HepG2 (cell line): ENCODE data around the gene MTFR1L. TPM values are rescaled to one million over a fixed set of nuclear protein-coding genes. Genes with fewer than 3 reads are reported as not detected.

Source experiments
- AGO1 ChIP-seq: fragments of 200-400 bp; formaldehyde crosslinking; IDR thresholded peaks from 2 replicates; pipeline ENCODE4 v1.6.1; 2017; ENCODE audit warnings: mild to moderate bottlenecking, low read depth, low read length, moderate library complexity; ENCODE audit not compliant: poor library complexity, severe bottlenecking
- EHMT2 ChIP-seq: fragments of 200-600 bp; sonication (generic); IDR thresholded peaks from 2 replicates; pipeline ENCODE4 v1.7.0; 2017; ENCODE audit warnings: antibody characterized with exemption, low read depth, low read length, borderline replicate concordance
- ELF3 ChIP-seq: IDR thresholded peaks from 2 replicates; pipeline ENCODE4 v1.6.1; 2016; ENCODE audit warnings: missing genetic modification reagents, missing compliant biosample characterization
- EP300 ChIP-seq, 3 experiments: sonication (generic) in 1 of 3; formaldehyde crosslinking in 1 of 3; IDR thresholded peaks; 2 replicates each; pipeline versions ENCODE4 v1.5.1 to v1.6.1; 2011 to 2020; ENCODE audit warnings: low read depth in 2 of 3, low read length in 2 of 3, borderline replicate concordance in 1 of 3, improper control_type of control experiment in 1 of 3, mild to moderate bottlenecking in 1 of 3, missing genetic modification reagents in 1 of 3, moderate library complexity in 1 of 3
- GATA4 ChIP-seq: sonication (generic); IDR thresholded peaks from 2 replicates; pipeline ENCODE4 v1.6.1; 2016; ENCODE audit warnings: antibody characterized with exemption, low read depth, borderline replicate concordance
- HDAC2 ChIP-seq: sonication (generic); formaldehyde crosslinking; IDR thresholded peaks from 2 replicates; pipeline ENCODE4 v1.4.0; 2020; ENCODE audit warnings: missing genetic modification reagents
- HMG20A ChIP-seq: IDR thresholded peaks from 2 replicates; pipeline ENCODE4 v1.6.1; 2016; ENCODE audit warnings: borderline replicate concordance
- PITX1 ChIP-seq: sonication (generic); formaldehyde crosslinking; IDR thresholded peaks from 2 replicates; pipeline ENCODE4 v1.5.1; 2020; ENCODE audit warnings: mild to moderate bottlenecking, missing genetic modification reagents
- RFX1 ChIP-seq: fragments of 450-650 bp; IDR thresholded peaks from 2 replicates; pipeline ENCODE4 v1.6.1; 2017
- SAP130 ChIP-seq: IDR thresholded peaks from 2 replicates; pipeline ENCODE4 v1.6.1; 2016; ENCODE audit warnings: low read depth
- ZKSCAN8 ChIP-seq: IDR thresholded peaks from 2 replicates; pipeline ENCODE4 v1.6.1; 2016; ENCODE audit warnings: borderline replicate concordance, missing genetic modification reagents, missing compliant biosample characterization
- ZNF234 ChIP-seq: sonication (generic); formaldehyde crosslinking; conservative IDR thresholded peaks from 2 replicates; pipeline ENCODE4 v1.5.1; 2020; ENCODE audit warnings: mild to moderate bottlenecking, missing genetic modification reagents
- ZNF772 ChIP-seq: sonication (generic); formaldehyde crosslinking; IDR thresholded peaks from 2 replicates; pipeline ENCODE4 v1.5.0; 2020; ENCODE audit warnings: mild to moderate bottlenecking, missing genetic modification reagents
- ZNF879 ChIP-seq: sonication (generic); formaldehyde crosslinking; IDR thresholded peaks from 2 replicates; pipeline ENCODE4 v1.8.1; 2023; ENCODE audit warnings: missing genetic modification reagents
- ZSCAN9 ChIP-seq: IDR thresholded peaks from 2 replicates; pipeline ENCODE4 v1.6.1; 2016; ENCODE audit warnings: borderline replicate concordance
- polyA plus RNA-seq, 8 experiments: library from polyadenylated mRNA; depleted of rRNA in 3 of 8; stranded (reverse) in 7 of 8; unstranded in 1 of 8; fragments of >200 nt; fragmentation: Illumina TruSeq in 4 of 8; extraction: Trizol in 4 of 8; gene quantifications; 2 replicates each; pipeline versions ENCODE4 v1.2.1 to v1.2.3, GENCODE V29; 2011 to 2016; ENCODE audit warnings: low read depth in 4 of 8, missing spikeins in 1 of 8, mixed read lengths in 1 of 8; ENCODE audit not compliant: insufficient read depth in 1 of 8
- total RNA-seq, 5 experiments: library from RNA; depleted of rRNA; stranded (reverse); fragments of >200 nt; fragmentation: Illumina TruSeq; extraction: Trizol; gene quantifications; 2 replicates each; pipeline ENCODE4 v1.2.3, GENCODE V29; 2016; ENCODE audit warnings: low read depth in 1 of 5
- TF ChIP-seq, protein P1 (sequence below): IDR thresholded peaks from 2 replicates; pipeline ENCODE4 v1.6.1; 2018; ENCODE audit warnings: missing genetic modification reagents, mild to moderate bottlenecking, missing compliant biosample characterization
- TF ChIP-seq, protein P2 (sequence below): sonication (generic); formaldehyde crosslinking; IDR thresholded peaks from 2 replicates; pipeline ENCODE4 v1.4.0; 2020; ENCODE audit warnings: missing genetic modification reagents, borderline replicate concordance
- TF ChIP-seq, protein P3 (sequence below): sonication (generic); formaldehyde crosslinking; IDR thresholded peaks from 2 replicates; pipeline ENCODE4 v1.4.0; 2020; ENCODE audit warnings: mild to moderate bottlenecking, missing genetic modification reagents, borderline replicate concordance
- TF ChIP-seq, protein P4 (sequence below): sonication (generic); formaldehyde crosslinking; IDR thresholded peaks from 2 replicates; pipeline ENCODE4 v1.8.1; 2023; ENCODE audit warnings: missing genetic modification reagents, inconsistent platforms, borderline replicate concordance
- TF ChIP-seq, protein P5 (sequence below): IDR thresholded peaks from 2 replicates; pipeline ENCODE4 v1.6.1; 2016; ENCODE audit warnings: missing compliant biosample characterization, missing genetic modification reagents, borderline replicate concordance
- TF ChIP-seq, protein P6 (sequence below): sonication (generic); formaldehyde crosslinking; IDR thresholded peaks from 2 replicates; pipeline ENCODE4 v1.4.0; 2020; ENCODE audit warnings: missing genetic modification reagents

The MTFR1L gene
- total and polyA plus RNA-seq, 2 of the 13 experiments (the other 11 are each of a cell fraction or from before 2014, with no cell fraction given): 38.0 to 55.7 TPM

DNA sequence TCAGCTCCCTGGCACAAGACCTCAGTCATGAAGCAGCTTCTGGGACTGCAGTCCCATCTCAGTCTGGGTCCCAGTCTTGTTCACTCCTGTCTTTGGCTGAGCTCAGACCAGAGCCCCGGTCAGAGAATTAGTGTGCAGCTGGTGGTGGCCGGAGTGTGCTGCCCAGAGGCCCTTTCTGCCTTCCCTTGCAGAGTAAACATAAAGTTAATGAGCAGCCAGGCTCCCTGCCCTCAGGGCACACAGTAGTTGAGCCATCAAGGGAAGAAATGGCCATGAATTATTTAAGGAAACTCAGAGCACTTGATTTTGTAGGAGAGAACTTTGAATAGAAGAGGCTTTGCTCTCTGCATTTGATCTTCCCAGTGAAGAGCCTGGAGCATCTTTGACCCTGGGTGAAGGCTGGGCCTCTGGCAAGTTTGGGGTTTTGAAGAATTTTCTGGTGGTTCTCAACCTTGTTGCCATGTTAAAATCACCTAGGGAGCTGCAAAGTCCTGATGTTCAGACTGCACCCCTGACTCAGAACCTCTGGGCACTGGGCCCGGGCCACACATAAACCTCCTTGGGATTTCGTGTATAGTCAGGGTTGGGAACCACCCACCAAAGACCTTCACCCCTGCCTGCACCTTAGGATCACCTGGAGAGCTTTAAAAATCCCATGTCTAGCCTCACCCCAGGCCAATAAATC lies 46.2 kb upstream of the MTFR1L start (continued):
- TF ChIP-seq ZNF234 (CRISPR knock-in tag) (no peak), ZNF772 (CRISPR knock-in tag) (0 out of 2 replicates have a peak, but pooled peaks have one; percentile 36), GATA4 (no peak), ZSCAN9 (no peak), EHMT2 (no peak), ZKSCAN8 (CRISPR knock-in tag) (no peak), HMG20A (CRISPR knock-in tag) (peak; percentile 35; the same call in 1 of the 2 replicates), HDAC2 (CRISPR knock-in tag) (peak; percentile 63; the same call in 1 of the 2 replicates), SAP130 (peak; percentile 75), ZNF879 (CRISPR knock-in tag) (no peak), EP300 (IDR thresholded peaks at IDR 0.05; ENCODE audit: low read depth in 2 of 2, low read length in 2 of 2) (0 out of 4 replicates have a peak, but pooled peaks of 1 of the 2 experiments have one; percentile 14), EP300 (CRISPR knock-in tag; IDR thresholded peaks at IDR 0.05; ENCODE audit: borderline replicate concordance) (no peak; the same call in 1 of the 2 replicates), AGO1 (no peak), PITX1 (CRISPR knock-in tag) (peak; percentile 11; the same call in 1 of the 2 replicates), ELF3 (CRISPR knock-in tag) (peak; percentile 49; the same call in 1 of the 2 replicates), RFX1 (no peak)
- TF ChIP-seq, protein P1, sequence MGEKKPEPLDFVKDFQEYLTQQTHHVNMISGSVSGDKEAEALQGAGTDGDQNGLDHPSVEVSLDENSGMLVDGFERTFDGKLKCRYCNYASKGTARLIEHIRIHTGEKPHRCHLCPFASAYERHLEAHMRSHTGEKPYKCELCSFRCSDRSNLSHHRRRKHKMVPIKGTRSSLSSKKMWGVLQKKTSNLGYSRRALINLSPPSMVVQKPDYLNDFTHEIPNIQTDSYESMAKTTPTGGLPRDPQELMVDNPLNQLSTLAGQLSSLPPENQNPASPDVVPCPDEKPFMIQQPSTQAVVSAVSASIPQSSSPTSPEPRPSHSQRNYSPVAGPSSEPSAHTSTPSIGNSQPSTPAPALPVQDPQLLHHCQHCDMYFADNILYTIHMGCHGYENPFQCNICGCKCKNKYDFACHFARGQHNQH (CRISPR knock-in tag): peak; percentile 40; the same call in 1 of the 2 replicates
- TF ChIP-seq, protein P2, sequence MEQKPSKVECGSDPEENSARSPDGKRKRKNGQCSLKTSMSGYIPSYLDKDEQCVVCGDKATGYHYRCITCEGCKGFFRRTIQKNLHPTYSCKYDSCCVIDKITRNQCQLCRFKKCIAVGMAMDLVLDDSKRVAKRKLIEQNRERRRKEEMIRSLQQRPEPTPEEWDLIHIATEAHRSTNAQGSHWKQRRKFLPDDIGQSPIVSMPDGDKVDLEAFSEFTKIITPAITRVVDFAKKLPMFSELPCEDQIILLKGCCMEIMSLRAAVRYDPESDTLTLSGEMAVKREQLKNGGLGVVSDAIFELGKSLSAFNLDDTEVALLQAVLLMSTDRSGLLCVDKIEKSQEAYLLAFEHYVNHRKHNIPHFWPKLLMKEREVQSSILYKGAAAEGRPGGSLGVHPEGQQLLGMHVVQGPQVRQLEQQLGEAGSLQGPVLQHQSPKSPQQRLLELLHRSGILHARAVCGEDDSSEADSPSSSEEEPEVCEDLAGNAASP: peak; percentile 77
- TF ChIP-seq, protein P3, sequence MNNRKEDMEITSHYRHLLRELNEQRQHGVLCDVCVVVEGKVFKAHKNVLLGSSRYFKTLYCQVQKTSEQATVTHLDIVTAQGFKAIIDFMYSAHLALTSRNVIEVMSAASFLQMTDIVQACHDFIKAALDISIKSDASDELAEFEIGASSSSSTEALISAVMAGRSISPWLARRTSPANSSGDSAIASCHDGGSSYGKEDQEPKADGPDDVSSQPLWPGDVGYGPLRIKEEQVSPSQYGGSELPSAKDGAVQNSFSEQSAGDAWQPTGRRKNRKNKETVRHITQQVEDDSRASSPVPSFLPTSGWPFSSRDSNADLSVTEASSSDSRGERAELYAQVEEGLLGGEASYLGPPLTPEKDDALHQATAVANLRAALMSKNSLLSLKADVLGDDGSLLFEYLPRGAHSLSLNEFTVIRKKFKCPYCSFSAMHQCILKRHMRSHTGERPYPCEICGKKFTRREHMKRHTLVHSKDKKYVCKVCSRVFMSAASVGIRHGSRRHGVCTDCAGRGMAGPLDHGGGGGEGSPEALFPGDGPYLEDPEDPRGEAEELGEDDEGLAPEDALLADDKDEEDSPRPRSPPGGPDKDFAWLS (CRISPR knock-in tag): no peak
- TF ChIP-seq, protein P4, sequence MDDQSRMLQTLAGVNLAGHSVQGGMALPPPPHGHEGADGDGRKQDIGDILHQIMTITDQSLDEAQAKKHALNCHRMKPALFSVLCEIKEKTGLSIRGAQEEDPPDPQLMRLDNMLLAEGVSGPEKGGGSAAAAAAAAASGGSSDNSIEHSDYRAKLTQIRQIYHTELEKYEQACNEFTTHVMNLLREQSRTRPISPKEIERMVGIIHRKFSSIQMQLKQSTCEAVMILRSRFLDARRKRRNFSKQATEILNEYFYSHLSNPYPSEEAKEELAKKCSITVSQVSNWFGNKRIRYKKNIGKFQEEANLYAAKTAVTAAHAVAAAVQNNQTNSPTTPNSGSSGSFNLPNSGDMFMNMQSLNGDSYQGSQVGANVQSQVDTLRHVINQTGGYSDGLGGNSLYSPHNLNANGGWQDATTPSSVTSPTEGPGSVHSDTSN (CRISPR knock-in tag): no peak
- TF ChIP-seq, protein P5, sequence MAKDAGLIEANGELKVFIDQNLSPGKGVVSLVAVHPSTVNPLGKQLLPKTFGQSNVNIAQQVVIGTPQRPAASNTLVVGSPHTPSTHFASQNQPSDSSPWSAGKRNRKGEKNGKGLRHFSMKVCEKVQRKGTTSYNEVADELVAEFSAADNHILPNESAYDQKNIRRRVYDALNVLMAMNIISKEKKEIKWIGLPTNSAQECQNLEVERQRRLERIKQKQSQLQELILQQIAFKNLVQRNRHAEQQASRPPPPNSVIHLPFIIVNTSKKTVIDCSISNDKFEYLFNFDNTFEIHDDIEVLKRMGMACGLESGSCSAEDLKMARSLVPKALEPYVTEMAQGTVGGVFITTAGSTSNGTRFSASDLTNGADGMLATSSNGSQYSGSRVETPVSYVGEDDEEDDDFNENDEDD: no peak
- TF ChIP-seq, protein P6, sequence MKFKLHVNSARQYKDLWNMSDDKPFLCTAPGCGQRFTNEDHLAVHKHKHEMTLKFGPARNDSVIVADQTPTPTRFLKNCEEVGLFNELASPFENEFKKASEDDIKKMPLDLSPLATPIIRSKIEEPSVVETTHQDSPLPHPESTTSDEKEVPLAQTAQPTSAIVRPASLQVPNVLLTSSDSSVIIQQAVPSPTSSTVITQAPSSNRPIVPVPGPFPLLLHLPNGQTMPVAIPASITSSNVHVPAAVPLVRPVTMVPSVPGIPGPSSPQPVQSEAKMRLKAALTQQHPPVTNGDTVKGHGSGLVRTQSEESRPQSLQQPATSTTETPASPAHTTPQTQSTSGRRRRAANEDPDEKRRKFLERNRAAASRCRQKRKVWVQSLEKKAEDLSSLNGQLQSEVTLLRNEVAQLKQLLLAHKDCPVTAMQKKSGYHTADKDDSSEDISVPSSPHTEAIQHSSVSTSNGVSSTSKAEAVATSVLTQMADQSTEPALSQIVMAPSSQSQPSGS: 0 out of 2 replicates have a peak, but pooled peaks have one; percentile 35
